Suppressor macrophage treated with lipopolysaccharide for 1 hour (primary cell): Measurements from ENCODE around the gene NACC2.

ENCODE experiments used
- DNase-seq, 3 donors: peaks; one replicate each; pipeline ENCODE4 v3.0.0-alpha.2; 2020 to 2022

The NACC2 gene

GRCh38 chr9:136127313-136127712 is 32.2 kb upstream of the NACC2 start:
- DNase-seq, result no peak

- DNase-seq, result no peak
Measured at GRCh38 chr9:136124976-136125692, 30.0 kb upstream of the NACC2 start.

- peak; percentile 83 to 90 (median 88) for DNase-seq
Measured at GRCh38 chr9:136122425-136123383, 27.6 kb upstream of the NACC2 start.

GRCh38 chr9:136121801-136122200 is 26.7 kb upstream of the NACC2 start:
- no peak for DNase-seq

DNA sequence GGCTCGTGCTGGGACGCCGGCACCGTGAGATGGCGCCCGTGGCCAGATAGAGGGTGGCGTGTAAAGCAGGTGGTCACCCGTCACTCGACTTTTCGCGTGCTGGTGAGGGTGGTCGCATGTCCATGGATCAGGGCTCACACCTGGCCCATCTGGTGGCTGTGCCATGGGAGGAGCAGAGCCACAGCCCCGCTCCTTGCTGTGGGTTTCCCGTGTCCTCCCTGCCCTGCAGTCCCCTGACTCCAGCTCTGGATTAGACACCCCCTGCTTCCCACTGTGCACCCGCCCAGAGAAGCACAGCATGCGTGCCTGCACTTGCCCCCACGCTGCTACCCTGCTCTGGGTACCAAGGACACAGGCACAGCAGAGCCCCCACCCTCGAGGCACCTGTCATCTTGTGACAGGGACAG is 25.4 kb upstream of the NACC2 start:
- DNase-seq, result no peak

DNA sequence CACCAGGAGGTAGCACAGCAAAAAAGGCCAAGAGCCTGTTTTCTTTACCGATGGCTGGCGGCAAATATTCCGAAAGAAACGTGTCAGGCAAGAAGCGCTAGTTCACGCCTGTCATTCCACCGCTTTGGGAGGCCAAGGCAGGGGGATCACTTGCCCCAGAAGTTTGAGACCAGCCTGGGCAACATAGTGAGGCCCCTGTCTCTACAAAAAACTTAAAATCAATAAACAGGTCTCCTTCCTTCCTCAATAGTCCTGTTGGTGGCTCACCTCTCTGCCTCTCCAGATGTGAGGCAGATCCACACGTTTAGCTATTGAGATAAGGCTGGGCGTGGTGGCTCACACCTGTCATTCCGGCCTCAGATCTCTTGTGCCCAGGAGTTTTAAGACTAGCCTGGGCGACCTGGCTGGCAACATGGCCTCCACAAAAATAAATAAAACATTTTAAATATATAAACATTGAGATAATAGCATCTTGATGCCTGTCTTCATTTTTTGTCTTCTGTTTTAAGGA is 24.8 kb upstream of the NACC2 start:
- no peak for DNase-seq

GRCh38 chr9:136119061-136119882 is 24.2 kb upstream of the NACC2 start:
- peak; percentile 39 to 76 (median 56) for DNase-seq

DNA sequence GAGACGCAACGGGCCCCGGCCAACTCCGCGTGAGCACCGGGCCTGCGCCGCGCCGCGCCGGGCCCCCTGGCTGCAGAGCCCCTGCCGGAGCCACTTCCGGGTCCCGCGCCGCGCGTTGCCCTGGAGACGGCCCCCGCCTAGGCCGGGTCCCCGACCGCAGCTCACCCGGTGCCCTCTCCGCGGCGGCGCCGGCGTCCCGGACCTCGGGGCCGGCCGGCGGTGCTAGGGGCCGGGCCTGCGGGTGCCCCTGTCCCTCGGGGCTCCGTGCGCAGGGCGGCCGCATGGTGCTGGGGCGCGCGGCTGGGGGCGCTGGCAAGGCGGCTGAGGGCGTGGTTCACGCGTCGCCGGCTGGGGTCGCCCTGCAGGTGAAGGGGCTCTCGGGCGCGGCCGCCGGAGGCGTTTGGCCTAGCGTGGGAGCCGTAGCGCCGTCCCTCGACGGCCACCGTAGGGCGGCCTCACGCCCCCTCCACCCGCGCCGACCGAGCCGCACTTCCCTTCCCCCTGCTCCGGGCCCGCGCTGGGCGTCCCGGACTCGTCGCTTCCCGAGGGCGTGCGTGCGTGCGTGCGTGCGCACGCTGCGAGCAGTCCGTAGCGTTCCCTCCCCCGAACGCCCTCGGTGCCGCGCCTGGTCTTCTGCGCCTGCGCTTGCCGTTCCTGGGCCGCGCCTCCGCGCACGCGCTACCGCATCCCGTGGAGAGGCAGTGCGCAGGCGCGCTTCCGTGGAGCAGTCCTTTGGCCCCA is 23.4 kb upstream of the NACC2 start, which contains the start of gene TMEM250:
Gene TMEM250 (minus strand): TSS at position 556 of the 741 bp plus-strand sequence. CDS start 1,975 bp downstream, outside the sequence.
- peak; percentile 97 to 99 (median 99) for DNase-seq

- no peak for DNase-seq
Measured at GRCh38 chr9:136117916-136118319, 22.8 kb upstream of the NACC2 start.

GRCh38 chr9:136117291-136117915 is 22.3 kb upstream of the NACC2 start:
- DNase-seq, result peak; percentile 44 to 58 (median 49)

DNA sequence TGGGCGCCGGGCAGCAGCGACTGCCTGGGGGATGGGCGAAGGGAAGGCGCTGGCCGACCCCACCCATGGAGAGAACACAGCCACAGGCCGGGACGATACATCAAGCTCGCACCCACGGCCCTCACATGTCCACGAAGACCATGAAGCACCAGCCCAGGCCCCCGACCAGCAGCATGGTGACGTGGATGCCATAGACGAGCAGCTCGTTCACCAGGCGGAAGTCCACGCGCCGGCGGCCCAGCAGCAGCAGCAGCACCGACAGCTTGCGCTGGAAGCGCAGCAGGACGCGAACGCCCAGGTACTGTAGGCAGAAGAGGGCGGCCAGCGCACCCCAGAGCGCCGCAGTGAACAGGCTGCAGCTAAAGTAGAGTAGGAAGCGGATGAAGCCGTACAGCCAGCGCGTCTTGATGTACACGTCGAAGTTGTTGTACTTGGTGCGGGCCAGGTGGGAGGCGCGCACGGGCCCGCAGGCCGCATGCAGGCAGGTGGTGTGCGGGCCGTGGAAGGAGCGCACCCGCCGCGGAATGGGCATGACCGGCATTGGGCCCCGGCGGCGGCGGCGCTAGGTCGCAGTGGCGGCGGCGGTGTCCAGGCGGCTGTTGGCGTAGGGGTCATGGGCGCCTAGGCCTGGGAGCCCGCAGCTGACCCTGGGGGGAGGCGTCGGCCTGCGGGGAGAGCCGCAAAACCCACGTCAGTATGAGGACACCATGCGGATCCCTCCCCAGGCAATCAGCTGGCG is 21.4 kb upstream of the NACC2 start:
- DNase-seq, result no peak

GRCh38 chr9:136115641-136116359 is 20.7 kb upstream of the NACC2 start:
- DNase-seq, result no peak

GRCh38 chr9:136115206-136115605 is 20.1 kb upstream of the NACC2 start:
- DNase-seq, result no peak

DNA sequence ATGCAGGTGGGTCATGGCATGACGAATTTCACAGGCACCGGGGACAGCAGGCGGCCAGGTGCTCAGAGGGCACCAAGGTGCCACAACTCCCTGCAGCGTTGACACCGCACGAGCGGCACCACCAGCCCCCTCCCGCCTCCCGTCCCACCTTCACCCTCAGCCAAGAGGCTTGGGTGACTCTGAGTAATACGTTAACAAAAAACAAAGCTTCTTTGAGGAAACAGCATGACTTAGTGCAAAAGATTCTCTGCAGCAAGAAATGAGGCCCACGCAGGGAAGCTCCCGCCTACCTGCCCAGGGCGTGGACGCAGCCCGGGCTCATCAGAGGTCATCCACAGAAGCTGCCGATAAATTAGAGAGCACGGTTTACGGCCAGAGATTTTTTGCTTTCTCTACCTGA is 19.5 kb upstream of the NACC2 start:
- DNase-seq, result no peak

DNA sequence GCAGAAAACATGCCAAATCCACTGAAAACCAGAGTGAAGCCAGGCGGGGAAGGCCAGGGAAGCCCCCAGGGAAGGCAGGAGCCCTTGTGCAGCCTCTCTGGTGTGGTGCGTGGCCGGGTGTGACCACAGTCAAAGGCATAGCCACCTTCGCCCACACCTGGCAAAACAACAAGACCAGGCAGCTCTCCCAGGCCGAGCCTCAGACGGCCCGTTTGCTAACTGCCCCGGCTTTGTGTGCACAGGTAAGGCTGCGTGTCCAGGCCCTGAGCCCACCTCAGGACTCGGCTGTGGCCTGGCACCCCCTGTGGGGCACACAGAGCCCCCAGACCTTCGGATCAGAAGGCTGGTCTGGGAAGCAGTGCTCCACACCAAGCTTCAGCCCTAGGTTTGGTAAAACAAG is 17.5 kb upstream of the NACC2 start:
- DNase-seq, result no peak

DNA sequence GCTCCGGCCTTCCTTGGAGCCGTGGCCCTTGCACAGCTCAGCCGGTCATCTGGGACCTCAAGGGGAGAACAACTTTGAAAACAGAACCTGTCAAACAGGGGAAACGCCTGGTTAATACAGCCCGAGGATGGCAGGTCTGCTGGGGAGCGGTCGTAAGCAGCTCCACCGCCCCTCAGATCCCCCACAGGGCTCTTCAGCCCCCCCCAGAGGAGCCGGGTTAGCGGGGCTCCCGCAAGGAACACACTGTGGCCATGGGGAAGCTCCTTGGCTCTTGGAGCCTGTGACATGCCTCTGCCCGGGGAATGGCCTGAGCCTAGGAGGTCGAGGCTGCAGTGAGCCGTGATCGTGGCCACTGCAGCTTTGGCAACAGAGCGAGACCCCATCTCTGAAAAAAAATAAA is 16.8 kb upstream of the NACC2 start:
- no peak for DNase-seq

DNA sequence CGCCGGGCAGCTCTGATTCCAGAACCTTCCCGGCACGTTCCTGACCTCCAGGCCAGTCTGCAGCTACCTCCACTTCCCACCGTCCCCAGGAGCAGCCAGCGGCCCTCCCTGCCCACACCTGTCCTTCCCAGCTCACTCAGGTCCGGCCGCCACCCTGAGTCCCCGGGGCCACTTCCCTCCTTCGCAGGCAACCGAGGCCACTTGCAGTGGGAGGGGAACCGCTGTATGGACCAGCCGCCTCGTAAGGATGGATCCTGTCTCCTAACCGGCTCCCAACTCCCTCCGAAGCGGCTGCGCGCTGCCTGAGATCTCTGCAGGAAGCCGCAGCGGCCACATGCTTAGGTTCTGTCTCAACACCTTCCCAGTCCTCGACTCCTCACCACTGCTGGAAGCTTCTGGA is 16.1 kb upstream of the NACC2 start:
- no peak for DNase-seq

- peak in 2 of 3 donors; percentile 36 to 75 for DNase-seq
Measured at GRCh38 chr9:136110082-136111061, 15.3 kb upstream of the NACC2 start.
